EL (cell line): Measurements from ENCODE around the gene SGPP2.
A peak's percentile ranks its signal among the peaks of the same experiment; 100 is the strongest.
"Not testable (repeated sequence)": the region's sequence is repeated elsewhere in the genome, so short reads cannot be mapped to it uniquely, and the experiment has no call there.

ENCODE experiments used
- DNase-seq: peaks from one replicate; pipeline ENCODE4 v3.0.0-alpha.2; 2016

The SGPP2 gene, protein sequence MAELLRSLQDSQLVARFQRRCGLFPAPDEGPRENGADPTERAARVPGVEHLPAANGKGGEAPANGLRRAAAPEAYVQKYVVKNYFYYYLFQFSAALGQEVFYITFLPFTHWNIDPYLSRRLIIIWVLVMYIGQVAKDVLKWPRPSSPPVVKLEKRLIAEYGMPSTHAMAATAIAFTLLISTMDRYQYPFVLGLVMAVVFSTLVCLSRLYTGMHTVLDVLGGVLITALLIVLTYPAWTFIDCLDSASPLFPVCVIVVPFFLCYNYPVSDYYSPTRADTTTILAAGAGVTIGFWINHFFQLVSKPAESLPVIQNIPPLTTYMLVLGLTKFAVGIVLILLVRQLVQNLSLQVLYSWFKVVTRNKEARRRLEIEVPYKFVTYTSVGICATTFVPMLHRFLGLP

DNA sequence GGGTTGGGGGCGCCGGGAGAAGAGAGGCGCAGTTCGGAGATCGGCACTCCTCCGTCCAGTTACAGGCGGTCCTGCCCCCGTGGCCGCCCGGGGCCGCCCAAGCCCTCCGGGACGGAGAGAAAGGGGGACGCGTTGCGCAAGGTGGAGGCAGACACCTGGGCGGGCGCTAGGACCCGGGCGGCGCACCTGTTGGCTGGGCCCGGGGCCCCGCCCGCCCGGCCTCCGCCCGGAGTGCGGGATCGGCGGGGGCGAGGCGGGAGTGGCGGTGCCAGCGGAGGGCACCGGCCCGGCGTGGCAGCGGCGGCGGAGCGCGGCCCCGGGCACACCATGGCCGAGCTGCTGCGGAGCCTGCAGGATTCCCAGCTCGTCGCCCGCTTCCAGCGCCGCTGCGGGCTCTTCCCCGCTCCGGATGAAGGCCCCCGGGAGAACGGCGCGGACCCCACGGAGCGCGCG lies at the start of gene SGPP2:
Gene SGPP2, plus strand, starts transcription at position 268 of the 453 bp plus-strand sequence. Its CDS starts 60 bp downstream, at position 328.
- DNase-seq = no peak

DNA sequence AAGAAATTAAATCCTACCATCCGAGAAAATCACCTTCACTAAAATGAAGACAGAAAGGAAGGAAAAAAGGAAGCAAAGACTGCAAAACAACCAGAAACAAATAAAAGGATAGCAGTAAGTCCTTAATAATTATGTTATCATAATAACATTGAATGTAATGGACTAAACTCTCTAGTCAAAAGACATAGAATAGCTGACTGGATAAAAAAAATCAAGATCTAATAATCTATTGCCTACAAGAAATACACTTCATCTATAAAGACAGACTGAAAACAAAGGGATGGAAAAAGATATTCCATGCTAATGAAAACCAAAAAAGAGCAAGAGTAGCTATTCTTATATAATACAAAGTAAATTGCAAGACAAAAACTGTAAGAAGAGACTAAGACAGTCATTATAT lies 48.5 kb upstream of the SGPP2 start:
- no peak for DNase-seq

DNA sequence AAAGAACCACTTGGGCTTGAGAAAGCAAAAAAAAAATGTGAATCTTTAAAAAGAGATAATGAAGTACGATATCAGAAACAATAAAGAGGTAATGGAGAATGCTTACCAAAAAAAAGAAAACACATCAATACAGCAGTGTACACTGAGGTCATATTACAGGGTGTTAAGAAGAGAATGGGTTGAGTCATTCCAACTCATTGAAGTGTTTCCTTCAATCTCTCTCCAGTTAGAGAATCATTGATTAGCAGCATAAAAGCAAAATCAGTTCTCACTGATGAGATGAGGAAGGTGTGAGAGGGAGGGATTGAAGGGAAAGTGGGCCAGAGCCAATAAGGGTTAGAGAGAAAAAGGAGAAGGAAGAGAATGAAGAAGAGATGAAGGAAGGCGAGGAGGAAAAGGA lies 43.9 kb upstream of the SGPP2 start:
- DNase-seq = no peak

DNA sequence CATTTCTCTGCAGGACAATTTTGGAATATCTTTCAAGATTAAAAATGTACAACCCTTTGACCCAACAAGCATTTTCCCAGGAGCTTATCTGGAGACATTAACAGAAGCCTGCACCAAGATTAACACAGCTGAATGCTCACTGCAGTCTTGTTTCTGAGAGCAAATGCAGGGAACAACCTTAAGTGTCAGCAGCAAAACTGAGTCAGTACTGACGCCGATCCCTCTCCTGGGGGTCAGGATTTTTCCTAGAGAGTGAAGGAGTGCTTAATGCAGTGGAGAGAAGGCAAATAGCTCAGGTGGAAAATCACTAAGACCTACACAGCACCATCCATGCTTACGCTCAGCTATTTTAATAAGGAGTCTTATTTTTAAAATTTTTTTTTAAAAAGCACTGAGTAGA lies 42.8 kb upstream of the SGPP2 start:
- no peak for DNase-seq

DNA sequence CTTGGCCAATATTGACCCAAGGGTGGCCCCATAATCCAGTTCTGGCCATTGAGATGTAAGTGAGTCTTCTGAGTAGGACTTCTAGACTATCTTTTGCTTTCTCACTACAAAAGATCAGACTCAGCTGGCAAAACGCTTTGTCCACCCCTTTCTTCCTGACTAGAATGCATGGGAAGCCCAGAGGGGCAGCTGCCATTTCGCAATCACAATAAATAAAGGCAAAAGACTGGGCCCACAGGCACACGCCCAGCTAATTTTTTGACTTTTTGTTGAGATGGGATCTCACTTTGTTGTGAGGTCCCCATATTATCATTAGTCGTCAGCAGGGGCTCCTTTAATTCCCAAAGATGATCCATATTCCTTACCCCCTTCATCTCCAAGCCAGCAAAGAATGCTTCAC lies 41.1 kb upstream of the SGPP2 start:
- no peak for DNase-seq

DNA sequence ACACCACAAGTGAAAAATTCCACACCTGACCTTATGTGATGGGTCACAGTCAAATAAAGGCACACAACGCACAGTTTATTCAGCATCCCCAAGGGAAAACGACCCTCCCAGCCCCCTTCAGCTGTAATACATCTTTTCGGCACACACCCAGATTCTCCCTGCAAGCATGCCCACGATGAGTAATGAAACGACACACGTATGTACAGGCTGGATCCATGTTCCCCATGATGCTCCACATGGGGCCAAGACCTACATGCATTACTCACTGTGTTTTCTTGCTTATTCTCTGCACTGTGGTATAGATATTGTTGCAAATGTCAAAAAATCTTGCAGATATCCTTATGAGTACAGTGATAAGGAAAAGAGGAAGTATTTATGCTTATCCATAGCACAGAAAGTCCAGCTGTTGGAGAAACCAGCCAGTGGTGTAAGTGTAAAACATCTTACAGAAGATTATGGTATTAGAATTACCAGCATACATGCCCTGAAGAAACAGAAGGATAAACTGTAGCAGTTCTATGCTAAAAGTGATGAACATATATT lies 32.5 kb upstream of the SGPP2 start:
- DNase-seq = no peak

DNA sequence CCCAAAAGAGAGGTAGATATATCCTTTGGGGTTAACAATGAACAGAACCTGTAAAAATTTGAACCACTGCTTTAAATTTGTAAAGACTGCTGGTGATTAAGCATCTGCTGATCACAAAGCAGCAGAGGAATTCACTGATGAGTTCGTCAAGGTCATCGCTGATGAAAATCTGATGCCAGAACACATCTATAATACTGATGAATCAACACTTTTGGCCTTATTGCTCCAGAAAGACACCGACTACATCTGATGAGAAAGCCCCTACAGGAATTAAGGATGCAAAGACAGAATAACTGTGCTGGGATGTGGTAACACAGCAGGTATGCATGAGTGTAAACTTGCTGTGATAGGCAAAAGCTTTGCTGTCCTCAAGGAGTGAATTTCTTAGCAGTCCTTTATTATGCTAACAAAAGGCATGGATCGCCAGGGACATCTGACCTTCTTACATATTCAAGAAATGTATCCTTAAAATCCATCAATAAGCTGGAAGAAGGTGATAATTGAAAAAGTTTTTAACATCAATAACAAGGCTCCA lies 30.5 kb upstream of the SGPP2 start:
- no peak for DNase-seq

DNA sequence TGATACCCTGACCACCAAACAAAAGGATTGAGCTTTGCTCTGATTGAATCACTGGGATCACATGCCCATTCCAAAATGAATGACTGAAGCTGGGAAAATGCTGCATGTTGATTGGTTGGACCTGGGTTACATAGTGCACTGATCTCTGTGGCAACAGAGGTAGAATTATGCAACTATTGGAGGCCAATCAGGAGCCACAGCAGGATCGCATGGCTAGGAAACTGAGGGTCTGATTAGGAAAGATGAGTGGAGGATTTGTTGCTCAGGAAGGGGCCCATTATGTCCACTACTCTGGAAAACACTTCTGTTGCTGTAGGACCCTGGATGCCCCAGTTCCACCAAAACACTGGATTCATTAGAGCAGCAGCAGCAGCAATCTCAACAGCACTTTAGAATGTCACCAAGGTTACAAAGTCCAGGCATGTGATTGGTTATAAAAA lies 25.9 kb upstream of the SGPP2 start:
- DNase-seq = no peak

DNA sequence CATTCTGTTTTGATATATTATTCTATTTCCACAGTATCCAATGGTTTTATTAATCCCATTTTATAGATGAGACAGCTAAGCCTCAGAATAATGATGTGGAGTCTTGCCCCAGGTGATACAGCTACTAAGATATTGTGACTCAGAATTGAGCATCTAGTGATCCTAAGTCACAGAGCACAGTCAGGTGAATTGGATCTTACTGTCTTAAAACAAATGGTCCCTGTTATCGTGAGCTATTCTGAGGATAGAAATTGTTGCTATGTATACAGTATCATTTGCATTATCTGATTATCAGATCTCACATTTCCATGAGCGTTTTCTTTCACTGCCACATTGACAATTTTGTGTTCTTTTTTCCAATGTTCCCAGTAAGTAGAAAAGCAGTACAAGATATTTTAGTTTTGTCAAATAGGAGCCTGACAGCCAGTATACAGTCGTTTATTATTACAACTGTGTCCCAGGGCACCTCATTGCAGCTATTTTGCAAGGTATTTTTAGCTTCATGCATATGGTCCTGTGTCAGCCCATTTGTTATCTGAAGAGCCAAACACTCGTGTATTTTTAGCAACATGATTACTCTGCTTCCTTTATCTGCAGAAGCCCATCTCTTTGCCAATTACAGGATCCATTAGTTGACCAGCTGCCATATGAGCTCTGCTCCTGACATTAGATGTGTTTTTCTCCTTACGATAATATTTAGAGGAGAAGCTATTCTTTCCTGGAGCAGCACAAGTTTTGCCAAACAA lies 25.1 kb upstream of the SGPP2 start:
- no peak for DNase-seq

DNA sequence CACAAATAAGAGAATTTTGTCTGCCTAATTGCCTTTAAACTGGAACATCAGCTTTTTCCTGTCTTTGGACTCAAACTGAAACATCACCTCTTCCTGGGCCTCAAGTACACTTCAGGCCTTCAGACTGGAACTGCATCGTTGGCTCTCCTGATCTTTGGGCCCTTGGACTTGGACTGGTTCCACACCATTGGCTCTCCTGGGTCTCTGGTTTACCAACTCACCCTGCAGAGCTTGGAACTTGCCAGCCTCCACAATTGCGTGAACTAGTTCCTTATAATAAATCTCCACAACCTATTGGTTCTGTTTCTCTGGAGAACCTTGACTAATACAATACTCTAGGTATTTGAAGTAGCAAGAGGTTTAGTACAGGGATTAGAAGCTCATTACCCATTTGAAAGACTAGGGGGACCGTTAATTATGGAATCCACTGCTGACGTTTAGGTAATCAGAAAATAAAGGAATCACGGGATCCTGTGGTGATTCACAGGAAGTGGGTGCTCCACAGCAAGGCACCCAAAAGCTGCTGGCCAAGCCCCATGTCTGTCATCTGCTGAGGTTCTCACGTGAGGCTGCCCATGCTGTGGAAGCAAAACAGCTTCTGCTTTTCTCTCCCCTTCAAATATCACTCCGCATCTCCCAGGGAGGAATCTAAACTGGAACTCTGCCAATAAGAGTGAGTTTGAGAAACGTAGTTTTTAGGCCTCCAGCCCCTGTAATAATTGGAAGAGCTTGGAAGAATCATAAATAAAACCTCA lies 20.0 kb upstream of the SGPP2 start:
- DNase-seq = no peak

DNA sequence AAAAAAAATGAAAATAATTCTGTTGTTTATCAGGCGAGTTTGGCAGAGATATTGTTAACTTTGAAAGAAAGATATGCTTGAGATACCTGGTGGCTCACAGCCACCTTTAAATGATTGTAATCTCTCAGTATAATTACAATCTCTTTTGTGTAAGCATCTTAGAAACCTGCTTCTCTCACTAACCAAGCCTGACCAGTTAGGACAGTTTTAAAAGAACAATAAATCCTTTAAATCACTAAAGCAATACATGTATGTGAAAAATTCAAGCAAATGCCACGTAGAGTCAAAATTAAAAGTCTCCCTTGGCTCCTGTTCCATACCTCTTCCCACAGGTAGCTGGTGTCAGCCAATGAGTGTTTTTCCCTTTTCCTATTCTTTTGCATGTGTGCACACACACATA lies 15.7 kb upstream of the SGPP2 start:
- DNase-seq = no peak

DNA sequence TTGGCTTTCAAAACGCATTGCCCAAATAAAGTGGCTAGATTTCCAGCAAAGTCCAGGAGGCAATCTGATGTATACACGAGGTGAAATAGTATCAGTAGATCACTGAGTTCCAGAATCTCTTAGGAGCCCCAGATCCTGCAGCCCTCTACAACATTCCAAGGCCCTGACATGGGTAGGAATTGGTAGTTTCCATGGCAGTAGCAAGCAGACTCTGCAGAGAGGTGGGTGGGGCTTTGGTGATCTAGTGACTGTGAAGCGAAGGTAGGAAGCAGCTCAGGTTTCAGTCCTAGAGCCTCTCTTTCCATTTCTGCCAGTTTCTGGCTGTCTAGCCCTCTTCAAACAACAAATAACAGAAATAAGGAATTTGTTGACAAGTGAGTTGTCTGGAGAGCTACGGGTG lies 13.8 kb upstream of the SGPP2 start:
- DNase-seq = peak; percentile 52

DNA sequence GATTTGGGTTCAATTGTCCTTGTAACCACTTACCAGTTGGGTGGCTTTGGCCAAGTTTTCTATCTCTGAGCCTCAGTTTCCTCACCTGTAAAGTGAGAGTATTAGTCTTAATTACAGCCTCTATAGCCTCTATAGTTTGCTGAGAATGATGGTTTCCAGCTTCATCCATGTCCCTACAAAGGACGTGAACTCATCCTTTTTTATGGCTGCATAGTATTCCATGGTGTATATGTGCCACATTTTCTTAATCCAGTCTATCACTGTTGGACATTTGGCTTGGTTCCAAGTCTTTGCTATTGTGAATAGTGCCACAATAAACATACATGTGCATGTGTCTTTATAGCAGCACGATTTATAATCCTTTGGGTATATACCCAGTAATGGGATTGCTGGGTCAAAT lies 12.0 kb upstream of the SGPP2 start:
- DNase-seq = not testable (repeated sequence)

DNA sequence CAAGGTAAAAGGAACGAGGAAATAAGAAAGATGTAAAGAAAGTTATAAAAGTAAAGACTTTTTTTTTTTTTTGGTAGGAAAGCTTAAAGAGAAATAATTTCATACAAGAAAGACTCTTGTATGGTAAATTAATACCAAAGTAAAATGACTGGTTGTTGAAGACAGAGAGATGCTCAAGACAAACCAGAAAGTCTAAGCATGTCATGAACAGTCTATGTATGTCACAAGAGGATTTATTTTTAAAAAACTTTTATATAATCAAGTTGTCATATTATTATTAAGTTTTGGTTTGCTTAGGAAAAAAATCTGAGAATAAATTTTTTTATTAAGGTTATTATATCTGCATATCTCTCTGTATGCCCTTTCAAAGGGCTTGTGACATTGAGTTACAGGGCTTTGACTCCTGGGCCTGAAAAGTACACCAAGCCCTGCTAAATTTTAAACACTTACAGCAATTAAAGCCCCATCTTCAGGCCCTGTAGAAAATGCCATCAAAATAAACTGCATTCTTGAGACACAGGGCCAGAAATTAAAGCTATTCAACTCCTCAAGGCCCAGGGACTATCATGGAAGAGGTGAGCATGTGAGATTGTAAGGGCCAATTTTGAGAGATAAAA lies 10.9 kb upstream of the SGPP2 start:
- DNase-seq = no peak

DNA sequence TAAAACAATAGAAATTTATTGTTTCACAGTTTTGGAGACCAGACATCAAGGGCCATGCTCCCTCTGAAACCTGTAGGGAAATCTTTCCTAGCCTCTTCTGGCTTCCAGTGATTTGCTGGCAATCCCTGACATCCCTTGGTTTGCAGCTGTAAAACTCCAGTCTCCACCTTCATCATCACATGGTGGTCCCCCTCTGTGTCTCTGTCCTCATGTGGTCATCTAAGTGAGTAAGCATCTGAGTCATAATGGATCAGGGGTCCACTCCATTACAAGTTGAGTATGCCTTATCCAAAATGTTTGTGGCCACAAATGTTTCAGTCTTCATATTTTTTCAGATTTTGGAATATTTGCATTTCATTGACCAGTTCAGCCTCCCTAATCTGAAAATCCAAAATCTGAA lies 5.6 kb upstream of the SGPP2 start:
- peak; percentile 25 for DNase-seq

DNA sequence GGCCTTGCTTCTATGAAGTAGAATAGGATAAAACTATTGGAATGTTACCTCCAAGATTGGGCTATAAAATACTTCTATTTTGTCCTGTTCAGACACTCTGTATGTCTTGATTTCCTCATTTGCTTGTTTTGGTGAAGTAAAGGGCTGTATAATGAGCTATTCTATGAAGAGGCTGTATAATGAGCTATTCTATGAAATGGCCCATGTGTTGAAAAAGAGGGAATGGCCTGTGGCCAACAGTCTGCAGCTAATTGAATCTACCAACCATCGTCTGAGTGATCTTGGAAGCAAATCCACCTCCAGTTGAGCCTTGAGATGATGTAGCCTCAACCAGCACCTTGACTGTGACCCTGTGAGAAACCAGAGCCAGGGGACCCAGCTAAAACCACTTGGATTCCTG lies 3.8 kb upstream of the SGPP2 start:
- DNase-seq = no peak

DNA sequence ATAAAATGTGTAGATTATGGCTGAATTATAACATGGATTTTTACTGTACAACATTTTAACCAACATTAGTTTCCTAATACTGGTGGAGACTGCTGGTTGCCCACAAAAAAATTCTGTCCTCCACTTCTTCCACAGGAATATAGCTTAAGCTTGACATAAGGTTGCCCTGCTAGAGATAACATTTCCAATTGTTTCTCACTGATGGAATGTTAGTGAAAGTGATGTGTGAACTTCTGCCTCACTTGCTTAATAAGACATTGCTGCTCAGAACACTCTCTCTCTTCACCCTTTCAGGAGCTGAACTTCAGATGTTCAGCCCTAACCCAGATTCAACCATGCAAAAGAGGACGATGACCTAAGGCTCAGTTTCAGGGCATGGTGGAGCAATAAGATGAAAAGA lies 2.7 kb upstream of the SGPP2 start:
- no peak for DNase-seq

DNA sequence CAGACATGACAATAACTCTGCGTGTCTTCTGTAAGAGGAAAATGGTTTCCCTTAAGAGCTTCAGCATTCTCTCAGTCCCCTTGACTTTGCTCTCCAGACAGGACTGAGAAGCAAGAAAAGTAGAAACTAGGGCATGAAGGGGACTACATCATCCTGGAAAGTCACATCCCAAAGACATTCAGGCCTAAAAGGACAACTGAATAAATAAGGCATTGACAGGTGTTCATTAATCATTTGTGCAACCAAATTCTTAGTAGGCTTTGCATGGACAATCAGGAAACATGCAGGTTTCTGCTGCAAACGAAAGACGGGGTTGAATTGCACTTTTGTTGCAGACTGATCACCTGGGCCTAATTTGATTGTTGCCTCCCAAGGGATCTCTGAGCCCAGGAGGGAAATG lies 1.2 kb upstream of the SGPP2 start:
- DNase-seq = no peak

DNA sequence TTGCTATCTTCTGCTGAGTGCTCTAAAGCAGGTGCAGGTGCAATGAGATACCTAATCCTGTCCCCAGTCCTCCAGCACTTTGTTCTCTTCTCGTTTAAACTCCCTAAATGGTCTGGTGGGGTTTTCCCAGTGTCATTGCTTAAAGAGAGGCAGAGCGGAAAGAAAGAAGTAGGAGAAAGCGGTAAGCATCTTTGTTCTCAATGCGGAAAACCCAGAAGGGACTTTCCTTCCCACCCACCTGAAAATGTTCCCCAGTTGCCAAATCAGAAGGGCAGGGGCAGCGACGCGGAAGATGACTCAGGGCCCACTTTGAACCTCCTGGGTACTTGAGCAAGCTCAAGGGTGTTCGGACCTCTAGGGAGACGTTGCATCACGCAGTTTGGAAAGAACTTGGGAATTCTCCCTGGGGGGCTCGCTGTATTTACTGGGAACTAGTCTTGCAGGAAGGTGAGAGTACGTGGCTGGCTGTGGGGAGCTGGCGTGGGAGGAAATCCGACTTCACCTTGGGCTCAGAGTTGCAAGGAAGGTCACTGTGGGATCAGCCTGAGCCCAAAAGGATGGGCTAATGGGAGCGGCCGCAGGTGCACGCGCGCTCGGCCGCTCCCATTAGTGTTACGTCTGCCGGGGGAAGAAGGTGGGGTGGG lies 589 bp upstream of the SGPP2 start:
- DNase-seq = no peak

DNA sequence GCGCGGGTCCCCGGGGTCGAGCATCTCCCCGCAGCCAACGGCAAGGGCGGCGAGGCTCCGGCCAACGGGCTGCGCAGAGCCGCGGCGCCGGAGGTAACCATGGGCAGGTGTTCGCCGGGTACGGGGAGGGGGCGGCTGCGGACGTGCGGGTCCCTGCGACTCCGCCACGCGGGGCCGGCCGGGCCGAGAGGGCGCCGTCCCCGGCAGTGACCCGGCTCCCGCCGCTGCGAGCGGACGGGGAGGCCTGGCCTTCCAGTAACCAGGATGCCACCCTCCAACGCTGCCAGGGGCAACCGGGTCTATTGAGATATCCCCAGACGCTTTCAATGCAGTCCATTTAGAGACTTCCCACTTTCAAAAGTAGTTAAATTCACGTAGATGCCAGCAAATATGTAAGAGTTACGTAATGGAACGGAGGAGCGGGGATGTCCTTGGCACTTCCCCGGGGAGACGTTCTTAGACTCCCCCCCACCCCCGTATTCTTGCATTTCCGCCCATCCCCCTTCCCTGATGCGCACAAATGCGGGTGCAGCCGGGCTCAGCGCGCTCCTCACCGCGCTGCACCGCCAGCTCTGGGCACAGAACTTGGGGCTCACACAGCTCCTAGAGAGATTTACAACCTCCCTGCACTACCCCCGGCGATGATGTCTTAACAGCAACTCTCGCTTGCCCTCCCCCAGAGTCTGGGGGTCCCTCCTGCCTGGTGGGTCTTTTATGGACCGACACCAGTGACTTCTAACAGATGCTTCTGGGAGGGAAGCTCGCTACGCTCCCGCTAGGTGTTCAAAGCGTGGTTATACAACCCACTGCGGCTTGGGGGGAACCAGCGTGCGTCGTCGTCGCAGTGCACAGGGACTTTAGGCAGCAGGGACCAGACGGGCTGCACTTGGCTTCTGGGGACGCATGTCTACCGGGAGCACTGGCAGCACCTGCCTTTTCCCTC lies 657 bp downstream of the SGPP2 start:
- no peak for DNase-seq
